Common myeloid progenitor, CD34-positive (primary cell): Measurements from ENCODE around the gene ZNF511.

Source experiments
- CTCF ChIA-PET: fragments of 350-600 bp; sonication (Branson Sonifier 250); formaldehyde crosslinking; loops from one replicate; lab custom pipeline; 2021; ENCODE audit warnings: antibody characterized with exemption; lab: Charles Lee
- POLR2A ChIA-PET: fragments of 350-600 bp; sonication (Branson Sonifier 250); formaldehyde crosslinking; loops from one replicate; lab custom pipeline; 2021; ENCODE audit warnings: antibody characterized with exemption; lab: Charles Lee
- DNase-seq, 3 donors: peaks; one replicate each; pipeline versions ENCODE4 v3.0.0 to v3.0.0-alpha.2; 2013
- H3K27ac ChIP-seq, 2 experiments: 1 replicate in 1 of 2; 2 replicates in 1 of 2; pipeline ENCODE4 v1.7.0; 2013; ENCODE audit warnings: inconsistent platforms in 2 of 2, low read length in 2 of 2, mild to moderate bottlenecking in 2 of 2, low read depth in 1 of 2, moderate library complexity in 1 of 2; ENCODE audit not compliant: severe bottlenecking in 2 of 2, insufficient read depth in 1 of 2, poor library complexity in 1 of 2
- H3K27me3 ChIP-seq, 5 experiments: replicated peaks in 2 of 5; 1 replicate in 3 of 5; 2 replicates in 2 of 5; pipeline versions ENCODE4 v1.6.1 to v1.7.0; 2013; ENCODE audit warnings: low read length in 4 of 5, mild to moderate bottlenecking in 2 of 5, moderate library complexity in 2 of 5, inconsistent platforms in 1 of 5; ENCODE audit not compliant: insufficient read depth in 5 of 5, control insufficient read depth in 4 of 5
- H3K36me3 ChIP-seq, 4 experiments: 1 replicate in 2 of 4; 2 replicates in 2 of 4; pipeline versions ENCODE4 v1.6.1 to v1.7.0; 2013; ENCODE audit warnings: low read length in 3 of 4, control low read depth in 1 of 4, mild to moderate bottlenecking in 1 of 4; ENCODE audit not compliant: control insufficient read depth in 4 of 4, insufficient read depth in 4 of 4
- H3K4me1 ChIP-seq, 4 experiments: 1 replicate in 3 of 4; 2 replicates in 1 of 4; pipeline versions ENCODE4 v1.6.1 to v1.7.1; 2013; ENCODE audit warnings: low read length in 3 of 4, mild to moderate bottlenecking in 3 of 4, control low read depth in 1 of 4, inconsistent platforms in 1 of 4, moderate library complexity in 1 of 4; ENCODE audit not compliant: control insufficient read depth in 4 of 4, insufficient read depth in 4 of 4; ENCODE audit errors: control extremely low read depth in 1 of 4
- H3K4me3 ChIP-seq, 7 experiments: 1 replicate in 4 of 7; 2 replicates in 3 of 7; pipeline versions ENCODE4 v1.5.1 to v1.7.0; 2013; ENCODE audit warnings: mild to moderate bottlenecking in 7 of 7, low read length in 6 of 7, moderate library complexity in 6 of 7, inconsistent platforms in 2 of 7, low read depth in 2 of 7, control low read depth in 1 of 7; ENCODE audit not compliant: insufficient read depth in 4 of 7, control insufficient read depth in 1 of 7; ENCODE audit errors: extremely low read depth in 1 of 7
- H3K9me3 ChIP-seq, 5 experiments: 1 replicate in 4 of 5; 2 replicates in 1 of 5; pipeline versions ENCODE4 v1.6.1 to v1.7.1; 2013; ENCODE audit warnings: low read length in 4 of 5, mild to moderate bottlenecking in 2 of 5, inconsistent platforms in 1 of 5, low read depth in 1 of 5, moderate library complexity in 1 of 5; ENCODE audit not compliant: control insufficient read depth in 4 of 5, insufficient read depth in 2 of 5; ENCODE audit errors: control extremely low read depth in 1 of 5
- WGBS: methylation state at CpG from one replicate; pipeline ENCODE4 v1.1.5; 2013; ENCODE audit not compliant: insufficient coverage; 5-methylcytosine and 5-hydroxymethylcytosine counted together

Gene ZNF511

DNA sequence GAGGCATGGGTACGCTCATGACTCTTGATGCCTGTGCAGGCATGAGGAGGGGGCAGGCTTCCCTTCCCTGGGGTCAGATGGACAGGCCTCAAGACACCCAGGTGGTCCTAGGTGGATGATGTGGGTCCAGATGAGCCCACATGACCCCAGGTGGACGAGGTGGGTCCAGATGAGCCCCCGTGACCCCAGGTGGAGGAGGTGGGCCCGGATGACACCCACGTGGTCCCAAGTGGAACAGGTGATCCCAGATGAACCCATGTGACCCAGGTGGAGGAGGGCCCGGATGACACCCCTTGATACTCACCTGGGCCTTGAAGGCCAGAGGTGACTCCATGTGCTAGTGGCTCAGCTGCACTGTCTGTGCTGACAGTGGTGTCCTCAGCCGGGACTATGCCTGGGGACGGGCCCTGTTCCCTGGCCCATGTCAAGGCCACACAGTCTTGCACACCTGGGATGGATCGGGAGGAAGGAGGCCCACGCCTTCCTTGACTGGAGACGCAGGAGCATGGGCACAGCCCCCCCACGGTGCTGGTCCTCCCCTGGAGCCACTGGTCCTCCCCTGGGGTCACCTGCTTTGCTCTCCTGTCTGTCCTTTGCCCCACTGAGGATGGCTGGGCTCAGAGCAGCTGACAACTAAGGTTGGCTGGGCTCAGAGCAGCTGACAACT is 41.7 kb downstream of the ZNF511 start:
- no peaks in the 10 kb centered on the region for H3K36me3 ChIP-seq
- peaks cover 0 to 50% (median 7%) of the 10 kb centered on the region in 5 experiments for H3K27me3 ChIP-seq
- peaks cover 0 to 2% (median 0%) of the 10 kb centered on the region in 5 experiments for H3K9me3 ChIP-seq
- ChIA-PET POLR2A (no interaction called here), CTCF (no interaction called here)
- H3K4me3 ChIP-seq, result no peak overlapping the region
- 88% methylated on average over 9 of the region's 12 CpGs for WGBS
- H3K27ac ChIP-seq, result no peak overlapping the region
- no peaks in the 10 kb centered on the region for H3K4me1 ChIP-seq
- no peak for DNase-seq

DNA sequence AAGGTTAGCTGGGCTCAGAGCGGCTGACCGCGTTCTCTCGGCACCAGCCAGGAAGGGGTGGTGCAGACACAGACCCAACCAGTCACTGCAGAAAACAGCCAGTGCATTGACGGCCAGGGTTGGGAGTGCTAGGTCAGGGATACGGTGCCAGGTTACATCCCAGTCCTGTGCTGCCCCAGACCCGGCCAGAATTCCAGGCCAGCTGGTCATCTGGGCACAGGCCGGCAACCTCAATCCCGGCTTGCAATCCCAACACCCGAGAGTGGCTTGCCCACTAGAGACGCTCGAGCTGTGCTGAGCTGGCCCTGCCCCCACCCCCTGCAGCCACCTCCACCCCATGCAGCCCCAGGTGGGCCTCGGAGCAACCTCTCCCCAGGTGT is 42.2 kb downstream of the ZNF511 start:
- Histone ChIP-seq H3K9me3 (no peaks in the 10 kb centered on the region), H3K27me3 (peaks cover 0 to 45% (median 7%) of the 10 kb centered on the region in 5 experiments), H3K36me3 (no peaks in the 10 kb centered on the region), H3K4me1 (peaks cover 0 to under 1% (median 0%) of the 10 kb centered on the region in 4 experiments), H3K4me3 (no peak overlapping the region), H3K27ac (no peak overlapping the region)
- no peak for DNase-seq
- CTCF ChIA-PET, result no interaction called here
- POLR2A ChIA-PET, result no interaction called here
- 72% methylated on average over 11 of the region's 13 CpGs for WGBS

DNA sequence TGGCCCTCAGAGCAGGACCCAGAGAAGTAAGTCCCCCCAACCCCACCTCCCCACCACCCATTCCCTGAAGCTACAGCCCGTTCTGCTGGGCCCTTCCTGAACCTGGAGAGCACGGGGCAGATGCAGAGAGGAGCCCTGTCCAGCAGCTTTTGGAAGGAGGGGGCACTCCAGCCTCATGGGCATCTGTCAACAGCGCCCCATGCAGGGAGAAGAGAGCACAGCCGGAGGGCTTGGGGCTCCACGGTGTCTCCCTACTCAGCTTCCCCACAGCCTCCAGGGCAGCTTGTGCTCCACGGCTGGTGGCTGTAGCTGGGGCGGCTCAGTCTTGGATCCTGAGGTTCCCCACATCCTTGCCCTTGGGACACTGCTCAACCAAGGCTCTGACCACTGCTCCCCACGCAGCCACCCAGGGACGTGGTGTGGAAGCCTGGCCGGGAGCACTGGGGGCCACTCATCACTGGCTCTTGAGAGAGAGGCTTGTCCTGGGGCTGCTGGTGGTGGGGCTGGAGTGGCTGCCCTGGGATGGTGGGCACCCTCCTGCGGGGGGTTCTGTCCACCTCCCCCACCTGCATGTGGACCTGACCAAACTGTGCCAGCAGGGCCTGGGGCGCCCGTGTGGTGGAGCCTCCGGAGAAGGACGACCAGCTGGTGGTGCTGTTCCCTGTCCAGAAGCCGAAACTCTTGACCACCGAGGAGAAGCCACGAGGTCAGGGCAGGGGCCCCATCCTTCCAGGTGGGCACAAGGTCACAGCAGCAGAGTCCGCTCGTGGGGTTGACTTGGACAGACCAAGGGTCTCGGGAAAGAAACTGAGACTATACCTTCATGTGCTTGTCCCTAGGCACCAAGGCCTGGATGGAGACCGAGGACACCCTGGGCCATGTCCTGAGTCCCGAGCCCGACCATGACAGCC is 42.9 kb downstream of the ZNF511 start:
- ChIA-PET POLR2A (no interaction called here), CTCF (interaction anchor here (1.4 kb wide), 1 partner anchor 10 kb away, joined by 5 read pairs; no protein-coding TSS in a partner anchor)
- 79% methylated on average over 18 of the region's 24 CpGs for WGBS
- H3K4me3 ChIP-seq, result no peak overlapping the region
- H3K36me3 ChIP-seq, result no peaks in the 10 kb centered on the region
- H3K27me3 ChIP-seq, result peaks cover 0 to 39% (median 7%) of the 10 kb centered on the region in 5 experiments
- peaks cover 0 to 8% (median 4%) of the 10 kb centered on the region in 4 experiments for H3K4me1 ChIP-seq
- no peak for DNase-seq
- no peak overlapping the region for H3K27ac ChIP-seq
- no peaks in the 10 kb centered on the region for H3K9me3 ChIP-seq

DNA sequence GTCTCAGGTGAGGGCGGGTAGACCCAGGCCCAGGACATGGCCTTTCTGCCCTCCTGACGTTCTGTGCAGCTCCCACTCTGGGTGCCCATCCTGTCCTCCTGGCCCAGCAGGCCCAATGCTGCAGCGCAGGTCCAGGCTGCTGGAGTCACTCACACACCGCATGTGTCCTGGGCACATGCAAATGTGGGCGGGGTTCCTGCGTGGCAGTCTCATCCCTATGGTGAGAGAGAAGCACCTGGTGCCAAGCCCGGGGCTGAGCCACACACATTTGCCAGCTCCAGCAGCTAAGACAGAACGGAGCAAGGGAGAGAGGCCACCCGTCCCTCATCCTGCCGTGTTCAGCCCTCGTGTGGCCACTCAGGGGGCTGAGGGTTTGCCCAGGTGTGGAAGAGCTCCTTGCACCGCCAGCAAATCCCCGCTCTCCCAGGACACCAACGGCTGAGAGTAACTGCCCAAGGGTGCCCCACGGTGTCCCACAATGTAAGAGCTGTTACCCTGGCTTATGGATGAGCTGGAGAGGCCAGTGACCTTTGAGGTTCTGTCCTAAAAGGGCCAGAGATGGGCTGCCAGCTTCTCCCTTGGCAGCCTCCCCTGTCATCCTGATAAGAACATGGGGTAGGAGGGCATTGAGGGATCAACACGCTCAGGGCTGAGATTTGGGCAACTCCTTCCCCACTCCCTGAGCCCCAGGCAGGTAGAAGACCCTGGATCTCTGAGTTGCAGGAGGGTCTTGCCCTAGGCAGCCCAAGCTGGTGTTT is 44.7 kb downstream of the ZNF511 start:
- Histone ChIP-seq H3K9me3 (no peaks in the 10 kb centered on the region), H3K36me3 (no peaks in the 10 kb centered on the region), H3K4me3 (no peak overlapping the region), H3K27ac (no peak overlapping the region), H3K27me3 (peaks cover 0 to 22% (median 2%) of the 10 kb centered on the region in 5 experiments), H3K4me1 (peaks cover 0 to 14% (median 12%) of the 10 kb centered on the region in 4 experiments)
- WGBS, result 92% methylated on average over 16 of the region's 16 CpGs
- ChIA-PET CTCF (interaction anchor here (1.3 to 1.4 kb wide), 3 partner anchors 8 to 26 kb away, joined by 3 to 9 read pairs (median 5); no protein-coding TSS in a partner anchor), POLR2A (no interaction called here)
- no peak for DNase-seq

DNA sequence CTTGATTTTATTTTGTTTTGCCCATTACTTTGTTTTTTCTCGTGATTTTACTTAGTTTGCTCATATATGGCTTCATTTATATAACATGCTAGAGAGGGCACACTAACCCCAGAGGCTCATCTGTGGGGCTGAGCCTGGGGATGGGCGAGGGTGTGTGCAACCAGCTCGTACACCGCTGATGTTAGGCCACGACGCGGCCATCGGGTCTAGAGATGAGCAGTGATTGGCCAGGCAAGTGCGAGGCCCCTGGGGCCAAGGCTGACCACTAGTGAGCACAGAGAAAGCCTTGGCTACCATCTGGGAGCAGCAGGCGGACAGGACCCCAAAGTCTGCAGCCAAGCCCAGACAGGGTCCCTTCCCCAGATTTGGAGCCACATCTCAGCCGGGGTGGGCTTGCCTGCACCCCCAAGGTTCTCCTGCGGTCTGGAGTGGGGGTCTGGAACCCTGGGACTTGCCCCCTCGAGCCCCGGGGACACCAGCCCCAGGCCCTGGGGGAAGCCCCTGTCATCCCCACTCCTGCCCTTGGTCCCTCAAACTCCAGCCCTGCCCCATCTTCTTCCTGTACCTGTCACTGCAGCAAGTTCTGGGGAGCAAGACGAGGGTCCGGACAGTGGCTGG is 45.4 kb downstream of the ZNF511 start:
- WGBS, result 96% methylated on average over 13 of the region's 16 CpGs
- Histone ChIP-seq H3K4me1 (peaks cover 0 to 14% (median 12%) of the 10 kb centered on the region in 4 experiments), H3K27me3 (peaks cover 0 to 19% (median 2%) of the 10 kb centered on the region in 5 experiments), H3K4me3 (no peak overlapping the region), H3K27ac (no peak overlapping the region), H3K36me3 (no peaks in the 10 kb centered on the region), H3K9me3 (no peaks in the 10 kb centered on the region)
- POLR2A ChIA-PET, result no interaction called here
- CTCF ChIA-PET, result interaction anchor here (1.3 to 1.4 kb wide), 2 partner anchors 25 to 26 kb away, joined by 3 to 9 read pairs; no protein-coding TSS in a partner anchor
- no peak for DNase-seq

DNA sequence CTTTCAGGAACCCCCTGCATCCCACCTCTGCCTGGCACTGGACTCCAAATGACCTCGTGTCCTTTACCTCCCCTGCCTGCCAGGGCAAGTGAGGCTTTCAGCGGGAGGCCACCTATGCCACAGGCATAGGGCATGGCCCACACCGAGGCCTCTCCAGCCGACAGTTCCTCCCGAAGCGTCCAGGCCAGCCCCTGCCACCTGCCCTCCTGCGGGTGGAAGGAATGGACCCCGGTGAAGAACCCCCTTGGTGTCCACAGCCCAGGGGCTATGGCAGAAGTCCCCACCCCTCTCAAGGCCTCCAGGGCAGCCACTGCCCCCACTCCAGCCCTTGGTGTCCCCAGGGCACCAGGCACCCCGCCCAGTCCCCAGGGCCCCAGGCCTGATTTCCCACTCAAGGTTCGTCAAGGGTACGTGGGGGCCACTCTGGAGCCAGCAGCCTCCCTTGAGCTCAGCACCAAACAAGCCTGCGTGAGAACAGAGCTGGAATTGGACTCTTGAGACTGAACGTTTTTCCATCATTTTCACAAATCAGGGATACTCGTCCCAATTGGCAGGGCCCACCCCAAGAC is 46.0 kb downstream of the ZNF511 start:
- Histone ChIP-seq H3K9me3 (no peaks in the 10 kb centered on the region), H3K27me3 (peaks cover 0 to 12% (median 2%) of the 10 kb centered on the region in 5 experiments), H3K4me1 (peaks cover 0 to 14% (median 12%) of the 10 kb centered on the region in 4 experiments), H3K36me3 (no peaks in the 10 kb centered on the region), H3K27ac (no peak overlapping the region), H3K4me3 (no peak overlapping the region)
- no peak for DNase-seq
- ChIA-PET POLR2A (no interaction called here), CTCF (interaction anchor here (0.8 to 1.3 kb wide), 3 partner anchors 9 to 68 kb away, joined by 3 read pairs; no protein-coding TSS in a partner anchor)
- 96% methylated on average over 14 of the region's 14 CpGs for WGBS
